NCI-H1417 (cell line): ENCODE results near the gene MAP3K8.
"Not testable (repeated sequence)": the region's sequence is repeated elsewhere in the genome, so short reads cannot be mapped to it uniquely, and the experiment has no call there.

Source experiments
- DNase-seq, 3 experiments: peaks; one replicate each; lab custom pipeline; 2025; lab: John Stamatoyannopoulos, UW

Gene MAP3K8

GRCh38 chr10:30447125-30447799 is 13.3 kb downstream of the MAP3K8 start:
- no peak for DNase-seq

- DNase-seq: no peak
These were observed 14.1 kb downstream of the MAP3K8 start for GRCh38 chr10:30448092-30448491.

- no peak for DNase-seq
These were observed 20.0 kb downstream of the MAP3K8 start for GRCh38 chr10:30453764-30454527.

- DNase-seq: no peak
These were observed 20.9 kb downstream of the MAP3K8 start for GRCh38 chr10:30454744-30455510.

GRCh38 chr10:30455816-30456215 is 21.8 kb downstream of the MAP3K8 start:
- no peak for DNase-seq

GRCh38 chr10:30456266-30456665 is 22.3 kb downstream of the MAP3K8 start:
- DNase-seq: no peak

- no peak for DNase-seq
These were observed 25.3 kb downstream of the MAP3K8 start for GRCh38 chr10:30459283-30459682.

GRCh38 chr10:30460121-30460520 is 26.1 kb downstream of the MAP3K8 start:
- no peak for DNase-seq

- DNase-seq: no peak
These were observed 28.5 kb downstream of the MAP3K8 start for GRCh38 chr10:30462513-30462912.

GRCh38 chr10:30463944-30464451 is 30.0 kb downstream of the MAP3K8 start:
- no peak for DNase-seq

GRCh38 chr10:30464675-30465074 is 30.7 kb downstream of the MAP3K8 start:
- DNase-seq: no peak

- peak in 2 of 3 experiments; percentile 1 to 20 for DNase-seq
These were observed 32.5 kb downstream of the MAP3K8 start for GRCh38 chr10:30466445-30466844.

GRCh38 chr10:30467651-30468338 is 33.8 kb downstream of the MAP3K8 start:
- DNase-seq: no peak

GRCh38 chr10:30472414-30473155 is 38.6 kb downstream of the MAP3K8 start:
- DNase-seq: no peak

GRCh38 chr10:30475515-30475914 is 41.5 kb downstream of the MAP3K8 start:
- not testable (repeated sequence) for DNase-seq

- no peak for DNase-seq
These were observed 42.6 kb downstream of the MAP3K8 start for GRCh38 chr10:30476511-30477155.

- not testable (repeated sequence) for DNase-seq
These were observed 45.5 kb downstream of the MAP3K8 start for GRCh38 chr10:30479513-30479912.

GRCh38 chr10:30481603-30482002 is 47.6 kb downstream of the MAP3K8 start:
- DNase-seq: no peak

- DNase-seq: no peak
These were observed 54.3 kb downstream of the MAP3K8 start for GRCh38 chr10:30488316-30488715.

- DNase-seq: no peak
These were observed 55.4 kb downstream of the MAP3K8 start for GRCh38 chr10:30489346-30489745.
